Measurements from ENCODE around the gene BIRC2.
"Not testable (repeated sequence)": the region's sequence is repeated elsewhere in the genome, so short reads cannot be mapped to it uniquely, and the experiment has no call there.

BIRC2 gene

GRCh38 chr11:102346748-102347461 lies at the start of gene BIRC2:
Gene BIRC2 (plus strand): TSS chr11:102347214. CDS start chr11:102349855, 2,641 bp downstream.
- peak within 1 kb of the TSS; percentile 91 for H3K4me3 ChIP-seq (ENCODE audit: low read depth, low read length)

- H3K4me3 ChIP-seq (ENCODE audit: low read depth, low read length), result not testable (repeated sequence)
Observed at GRCh38 chr11:102300837-102301236, 46.2 kb upstream of the BIRC2 start.

GRCh38 chr11:102302241-102302640 lies 44.8 kb upstream of the BIRC2 start:
- no peak overlapping the region for H3K4me3 ChIP-seq (ENCODE audit: low read depth, low read length)

- H3K4me3 ChIP-seq (ENCODE audit: low read depth, low read length), result no peak overlapping the region
Observed at GRCh38 chr11:102304686-102305085, 42.3 kb upstream of the BIRC2 start.

- H3K4me3 ChIP-seq (ENCODE audit: low read depth, low read length), result no peak overlapping the region
Observed at GRCh38 chr11:102305352-102306047, 41.5 kb upstream of the BIRC2 start.

GRCh38 chr11:102306048-102306597 lies 40.9 kb upstream of the BIRC2 start:
- H3K4me3 ChIP-seq (ENCODE audit: low read depth, low read length), result no peak overlapping the region

- H3K4me3 ChIP-seq (ENCODE audit: low read depth, low read length), result no peak overlapping the region
Observed at GRCh38 chr11:102306817-102307726, 39.9 kb upstream of the BIRC2 start.

- no peak overlapping the region for H3K4me3 ChIP-seq (ENCODE audit: low read depth, low read length)
Observed at GRCh38 chr11:102307727-102308038, 39.3 kb upstream of the BIRC2 start.

- no peak overlapping the region for H3K4me3 ChIP-seq (ENCODE audit: low read depth, low read length)
Observed at GRCh38 chr11:102309621-102310541, 37.1 kb upstream of the BIRC2 start.

GRCh38 chr11:102312667-102313066 lies 34.3 kb upstream of the BIRC2 start:
- H3K4me3 ChIP-seq (ENCODE audit: low read depth, low read length), result no peak overlapping the region

- no peak overlapping the region for H3K4me3 ChIP-seq (ENCODE audit: low read depth, low read length)
Observed at GRCh38 chr11:102313238-102313940, 33.6 kb upstream of the BIRC2 start.

- no peak overlapping the region for H3K4me3 ChIP-seq (ENCODE audit: low read depth, low read length)
Observed at GRCh38 chr11:102314784-102315183, 32.2 kb upstream of the BIRC2 start.

- no peak overlapping the region for H3K4me3 ChIP-seq (ENCODE audit: low read depth, low read length)
Observed at GRCh38 chr11:102316346-102316904, 30.6 kb upstream of the BIRC2 start.

- H3K4me3 ChIP-seq (ENCODE audit: low read depth, low read length), result peak within 1 kb of the TSS; percentile 70
Observed at GRCh38 chr11:102317099-102317767, 29.8 kb upstream of the BIRC2 start, which contains the start of gene BIRC3. Gene BIRC3 (plus strand): TSS chr11:102317484. CDS start chr11:102324510, 7,026 bp downstream.

GRCh38 chr11:102317768-102318103 lies 29.3 kb upstream of the BIRC2 start:
- H3K4me3 ChIP-seq (ENCODE audit: low read depth, low read length), result no peak overlapping the region

- H3K4me3 ChIP-seq (ENCODE audit: low read depth, low read length), result no peak overlapping the region
Observed at GRCh38 chr11:102318469-102318868, 28.5 kb upstream of the BIRC2 start.

GRCh38 chr11:102319544-102319943 lies 27.5 kb upstream of the BIRC2 start:
- H3K4me3 ChIP-seq (ENCODE audit: low read depth, low read length), result no peak overlapping the region

- no peak overlapping the region for H3K4me3 ChIP-seq (ENCODE audit: low read depth, low read length)
Observed at GRCh38 chr11:102320188-102320587, 26.8 kb upstream of the BIRC2 start.

GRCh38 chr11:102320679-102321078 lies 26.3 kb upstream of the BIRC2 start:
- no peak overlapping the region for H3K4me3 ChIP-seq (ENCODE audit: low read depth, low read length)
